Ureter (tissue), 1 donor: Measurements from ENCODE around the gene CAMK2N2. TPM values are rescaled to one million over a fixed set of nuclear protein-coding genes. Genes with fewer than 3 reads are reported as not detected.

Experiments used
- DNase-seq: peaks from one replicate; pipeline ENCODE4 v3.0.0-alpha.2; 2020; ENCODE audit warnings: low spot score
- total RNA-seq: library from RNA; stranded (reverse); gene quantifications from one replicate; pipeline ENCODE4 v1.2.4, GENCODE V29; 2023
- donor health status: DM: yes; HTN: yes; CAD: no.

The CAMK2N2 gene
- total RNA-seq, 1 donor from 2014 or later = not detected

DNA sequence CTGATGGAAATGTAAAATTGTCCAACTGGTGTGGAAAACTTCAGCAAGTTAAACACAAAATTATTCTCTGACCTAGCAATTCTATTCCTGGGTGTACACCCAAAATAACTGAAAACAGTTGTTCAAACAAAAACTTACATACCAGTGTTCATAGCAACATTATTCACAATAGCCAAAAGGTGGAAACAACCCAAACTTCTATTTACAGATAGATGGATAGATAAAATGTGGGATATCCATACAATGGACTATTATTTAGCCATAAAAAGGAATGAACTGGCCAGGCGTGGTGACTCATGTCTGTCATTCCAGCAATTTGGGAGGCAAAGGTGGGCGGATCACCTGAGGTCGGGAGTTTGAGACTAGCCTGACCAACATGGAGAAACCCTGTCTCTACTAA, 38.8 kb downstream of the CAMK2N2 start:
- DNase-seq = no peak

GRCh38 chr3:184218814-184219213, 42.5 kb downstream of the CAMK2N2 start:
- DNase-seq = no peak

- DNase-seq = no peak
Observed at GRCh38 chr3:184211718-184212117, 49.6 kb downstream of the CAMK2N2 start.

DNA sequence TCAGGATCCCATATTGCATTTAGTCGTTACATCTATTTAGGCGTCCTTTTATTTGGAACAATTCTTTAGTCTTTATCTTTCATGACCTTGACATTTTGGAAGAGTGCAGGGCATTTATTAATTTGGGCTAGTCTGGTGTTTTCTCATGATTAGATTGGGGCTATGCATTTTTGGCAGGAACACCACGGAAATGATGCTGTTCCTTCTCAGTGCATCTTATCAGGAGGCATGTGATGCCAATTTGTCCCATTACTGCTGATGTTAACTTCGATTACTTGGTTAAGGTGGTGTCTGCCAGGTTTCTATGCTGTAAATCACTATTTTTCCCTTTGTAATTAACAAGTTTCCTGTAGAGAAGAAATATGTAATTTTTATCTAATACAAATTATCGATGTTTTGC, 50.1 kb downstream of the CAMK2N2 start:
- no peak for DNase-seq

Other genes with a start within 250 kb of the CAMK2N2 start
- gene ABCC5, start 243.7 kb downstream of the CAMK2N2 start, total RNA-seq = 119 TPM
- gene HTR3D, start 229.8 kb downstream of the CAMK2N2 start, total RNA-seq = not detected
- not detected for gene HTR3C, start 208.5 kb downstream of the CAMK2N2 start, total RNA-seq
- gene HTR3E, start 164.5 kb downstream of the CAMK2N2 start, total RNA-seq = not detected
- gene EIF2B5, start 126.2 kb downstream of the CAMK2N2 start, total RNA-seq = 48.6 TPM
- gene DVL3, start 106.2 kb downstream of the CAMK2N2 start, total RNA-seq = 61.1 TPM
- 243 TPM for gene AP2M1, start 86.7 kb downstream of the CAMK2N2 start, total RNA-seq
- gene ABCF3, start 75.4 kb downstream of the CAMK2N2 start, total RNA-seq = 77.6 TPM
- not detected for gene VWA5B2, start 32.0 kb downstream of the CAMK2N2 start, total RNA-seq
- gene ALG3, start 12.6 kb downstream of the CAMK2N2 start, total RNA-seq = 46.2 TPM
- gene EEF1AKMT4, start 11.9 kb downstream of the CAMK2N2 start, total RNA-seq = 3.1 TPM
- gene ECE2, start 14.5 kb upstream of the CAMK2N2 start, total RNA-seq = 0.81 TPM
- 136 TPM for gene PSMD2, start 37.7 kb upstream of the CAMK2N2 start, total RNA-seq
- gene EIF4G1, start 53.1 kb upstream of the CAMK2N2 start, total RNA-seq = 351 TPM
- gene FAM131A, start 76.0 kb upstream of the CAMK2N2 start, total RNA-seq = 13.5 TPM
- gene CLCN2, start 100.1 kb upstream of the CAMK2N2 start, total RNA-seq = 11.7 TPM
- 79.6 TPM for gene POLR2H, start 100.2 kb upstream of the CAMK2N2 start, total RNA-seq
- 0.89 TPM for gene THPO, start 116.7 kb upstream of the CAMK2N2 start, total RNA-seq
- 16.8 TPM for gene CHRD, start 118.5 kb upstream of the CAMK2N2 start, total RNA-seq